Panc1 (cell line): ENCODE results near the gene MED7.

Experiments
- POLR2AphosphoS5 ChIP-seq: IDR thresholded peaks from 2 replicates; pipeline ENCODE4 v1.6.1; 2012; ENCODE audit warnings: mild to moderate bottlenecking, low read depth, low read length, moderate library complexity
- TF ChIP-seq, protein P1 (sequence below): fragments of 450-650 bp; IDR thresholded peaks from 2 replicates; pipeline ENCODE4 v1.5.1; 2017; ENCODE audit warnings: mild to moderate bottlenecking
- TF ChIP-seq, protein P2 (sequence below), 2 experiments: IDR thresholded peaks; 2 replicates each; pipeline ENCODE4 v1.6.1; 2011 to 2012; ENCODE audit warnings: low read depth in 2 of 2, control low read depth in 1 of 2, low read length in 1 of 2, mild to moderate bottlenecking in 1 of 2, moderate library complexity in 1 of 2; ENCODE audit not compliant: insufficient read depth in 1 of 2

DNA sequence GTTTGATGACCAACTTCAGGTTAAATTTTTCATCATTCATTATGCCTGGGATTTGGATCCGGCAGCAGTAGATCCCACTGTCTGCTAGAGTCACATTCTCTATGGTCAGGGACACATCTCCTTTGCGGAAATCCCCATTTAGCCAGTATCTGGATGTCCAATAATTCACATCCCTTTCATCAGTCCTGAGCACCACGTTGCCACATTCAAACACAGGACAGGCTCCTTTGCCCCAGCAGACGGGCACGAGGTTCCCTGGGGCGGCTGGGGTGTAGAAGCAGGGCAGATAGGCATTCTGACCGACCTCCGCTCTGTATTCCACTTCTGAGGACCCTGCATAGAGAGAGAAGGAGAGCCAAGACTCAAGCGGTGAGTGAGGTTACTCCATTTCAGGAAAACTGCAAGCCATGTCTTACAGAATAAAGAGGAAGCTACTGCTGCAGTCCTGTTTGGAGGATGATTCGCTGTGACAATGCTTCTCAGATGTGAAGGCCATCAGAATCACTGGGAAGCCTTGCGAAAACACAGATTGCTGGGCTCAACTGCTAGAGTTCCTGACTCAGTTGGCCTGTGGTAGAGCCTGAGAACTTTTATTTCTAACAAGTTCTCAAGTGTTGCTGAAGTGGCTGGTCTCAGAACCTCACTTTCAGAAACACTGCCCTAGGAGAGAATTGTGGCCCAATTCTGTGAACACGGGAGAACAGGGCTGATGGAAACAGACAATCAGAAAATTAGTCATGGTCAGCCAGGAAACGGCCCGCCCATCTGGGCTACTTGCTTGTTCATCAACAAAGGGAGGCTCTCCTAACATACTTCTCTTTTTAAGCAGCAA is 35.8 kb downstream of the MED7 start:
- TF ChIP-seq, protein P1, sequence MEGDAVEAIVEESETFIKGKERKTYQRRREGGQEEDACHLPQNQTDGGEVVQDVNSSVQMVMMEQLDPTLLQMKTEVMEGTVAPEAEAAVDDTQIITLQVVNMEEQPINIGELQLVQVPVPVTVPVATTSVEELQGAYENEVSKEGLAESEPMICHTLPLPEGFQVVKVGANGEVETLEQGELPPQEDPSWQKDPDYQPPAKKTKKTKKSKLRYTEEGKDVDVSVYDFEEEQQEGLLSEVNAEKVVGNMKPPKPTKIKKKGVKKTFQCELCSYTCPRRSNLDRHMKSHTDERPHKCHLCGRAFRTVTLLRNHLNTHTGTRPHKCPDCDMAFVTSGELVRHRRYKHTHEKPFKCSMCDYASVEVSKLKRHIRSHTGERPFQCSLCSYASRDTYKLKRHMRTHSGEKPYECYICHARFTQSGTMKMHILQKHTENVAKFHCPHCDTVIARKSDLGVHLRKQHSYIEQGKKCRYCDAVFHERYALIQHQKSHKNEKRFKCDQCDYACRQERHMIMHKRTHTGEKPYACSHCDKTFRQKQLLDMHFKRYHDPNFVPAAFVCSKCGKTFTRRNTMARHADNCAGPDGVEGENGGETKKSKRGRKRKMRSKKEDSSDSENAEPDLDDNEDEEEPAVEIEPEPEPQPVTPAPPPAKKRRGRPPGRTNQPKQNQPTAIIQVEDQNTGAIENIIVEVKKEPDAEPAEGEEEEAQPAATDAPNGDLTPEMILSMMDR, result no peak
- TF ChIP-seq, protein P2, sequence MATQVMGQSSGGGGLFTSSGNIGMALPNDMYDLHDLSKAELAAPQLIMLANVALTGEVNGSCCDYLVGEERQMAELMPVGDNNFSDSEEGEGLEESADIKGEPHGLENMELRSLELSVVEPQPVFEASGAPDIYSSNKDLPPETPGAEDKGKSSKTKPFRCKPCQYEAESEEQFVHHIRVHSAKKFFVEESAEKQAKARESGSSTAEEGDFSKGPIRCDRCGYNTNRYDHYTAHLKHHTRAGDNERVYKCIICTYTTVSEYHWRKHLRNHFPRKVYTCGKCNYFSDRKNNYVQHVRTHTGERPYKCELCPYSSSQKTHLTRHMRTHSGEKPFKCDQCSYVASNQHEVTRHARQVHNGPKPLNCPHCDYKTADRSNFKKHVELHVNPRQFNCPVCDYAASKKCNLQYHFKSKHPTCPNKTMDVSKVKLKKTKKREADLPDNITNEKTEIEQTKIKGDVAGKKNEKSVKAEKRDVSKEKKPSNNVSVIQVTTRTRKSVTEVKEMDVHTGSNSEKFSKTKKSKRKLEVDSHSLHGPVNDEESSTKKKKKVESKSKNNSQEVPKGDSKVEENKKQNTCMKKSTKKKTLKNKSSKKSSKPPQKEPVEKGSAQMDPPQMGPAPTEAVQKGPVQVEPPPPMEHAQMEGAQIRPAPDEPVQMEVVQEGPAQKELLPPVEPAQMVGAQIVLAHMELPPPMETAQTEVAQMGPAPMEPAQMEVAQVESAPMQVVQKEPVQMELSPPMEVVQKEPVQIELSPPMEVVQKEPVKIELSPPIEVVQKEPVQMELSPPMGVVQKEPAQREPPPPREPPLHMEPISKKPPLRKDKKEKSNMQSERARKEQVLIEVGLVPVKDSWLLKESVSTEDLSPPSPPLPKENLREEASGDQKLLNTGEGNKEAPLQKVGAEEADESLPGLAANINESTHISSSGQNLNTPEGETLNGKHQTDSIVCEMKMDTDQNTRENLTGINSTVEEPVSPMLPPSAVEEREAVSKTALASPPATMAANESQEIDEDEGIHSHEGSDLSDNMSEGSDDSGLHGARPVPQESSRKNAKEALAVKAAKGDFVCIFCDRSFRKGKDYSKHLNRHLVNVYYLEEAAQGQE (IDR thresholded peaks at IDR 0.05; ENCODE audit: insufficient read depth in 1 of 2, low read depth in 2 of 2, low read length in 1 of 2), result no peak
- TF ChIP-seq POLR2AphosphoS5, result no peak
